NB4 (cell line): ENCODE results near the gene PHOX2A.

Source experiments
- DNase-seq: peaks from one replicate; pipeline ENCODE4 v3.0.0; 2010; ENCODE audit warnings: low read depth
- H3K4me3 ChIP-seq: one replicate; pipeline ENCODE4 v1.5.1; 2011; ENCODE audit warnings: mild to moderate bottlenecking, low read depth, low read length, moderate library complexity
- CTCF ChIP-seq: IDR thresholded peaks from one replicate; pipeline ENCODE4 v1.5.1; 2012; ENCODE audit warnings: low read depth, low read length
- MAX ChIP-seq: IDR thresholded peaks from 2 replicates; pipeline ENCODE4 v1.6.1; 2011; ENCODE audit warnings: low read depth, low read length
- MYC ChIP-seq: IDR thresholded peaks from 2 replicates; pipeline ENCODE4 v1.6.1; 2011; ENCODE audit warnings: low read depth, low read length
- POLR2A ChIP-seq: IDR thresholded peaks from 2 replicates; pipeline ENCODE4 v1.6.1; 2011; ENCODE audit warnings: mild to moderate bottlenecking; ENCODE audit not compliant: insufficient read length; ENCODE audit errors: extremely low read depth

PHOX2A gene

GRCh38 chr11:72223615-72224563, 20.1 kb downstream of the PHOX2A start:
- peak overlapping the region; percentile 89 for H3K4me3 ChIP-seq
- peak; percentile 82 for DNase-seq
- no peak for TF ChIP-seq CTCF
- peak; percentile 61 for TF ChIP-seq POLR2A

- peak; percentile 99 for DNase-seq
- TF ChIP-seq MYC, result peak; percentile 62
- TF ChIP-seq CTCF, result no peak
- TF ChIP-seq POLR2A, result peak; percentile 31
- TF ChIP-seq MAX, result peak; percentile 56
- peak overlapping the region; percentile 59 for H3K4me3 ChIP-seq
These were observed 20.9 kb downstream of the PHOX2A start for GRCh38 chr11:72222907-72223614.

- DNase-seq, result no peak
- peak overlapping the region; percentile 57 for H3K4me3 ChIP-seq
- TF ChIP-seq MAX, result no peak
- no peak for TF ChIP-seq CTCF
- TF ChIP-seq POLR2A, result no peak
- no peak for TF ChIP-seq MYC
These were observed 21.7 kb downstream of the PHOX2A start for GRCh38 chr11:72222106-72222891.

- peak; percentile 75 for DNase-seq
- TF ChIP-seq POLR2A (no peak), MAX (no peak), CTCF (no peak), MYC (no peak)
These were observed 22.4 kb downstream of the PHOX2A start for GRCh38 chr11:72221386-72222075.

GRCh38 chr11:72220696-72221363, 23.1 kb downstream of the PHOX2A start:
- no peak overlapping the region for H3K4me3 ChIP-seq
- DNase-seq, result no peak
- TF ChIP-seq MAX, result no peak
- no peak for TF ChIP-seq CTCF
- no peak for TF ChIP-seq MYC

More at GRCh38 chr11:72221386-72222075, 22.4 kb downstream of the PHOX2A start:
- no peak overlapping the region for H3K4me3 ChIP-seq
